Immature natural killer cell (primary cell): ENCODE results near the gene PTPRG. TPM values are rescaled to one million over a fixed set of nuclear protein-coding genes. Genes with fewer than 3 reads are reported as not detected.
A peak's percentile ranks its signal among the peaks of the same experiment; 100 is the strongest.

Experiments used
- DNase-seq, 3 donors: peaks; one replicate each; pipeline ENCODE4 v3.0.0; 2022; ENCODE audit warnings: mixed read lengths in 1 of 3
- H3K27ac Mint-ChIP-seq, 6 donors: one replicate each; pipeline ENCODE4 v1.8.0; 2020; ENCODE audit warnings: mixed read lengths in 6 of 6, mild to moderate bottlenecking in 5 of 6, inconsistent platforms in 4 of 6, moderate library complexity in 3 of 6
- H3K27me3 Mint-ChIP-seq, 3 donors: one replicate each; pipeline ENCODE4 v1.8.0; 2020 to 2021; ENCODE audit warnings: low read depth in 3 of 3, mild to moderate bottlenecking in 3 of 3, mixed read lengths in 3 of 3, moderate library complexity in 3 of 3, inconsistent platforms in 1 of 3
- H3K36me3 Mint-ChIP-seq, 3 donors: one replicate each; pipeline ENCODE4 v1.8.0; 2020; ENCODE audit warnings: mixed read lengths in 3 of 3, inconsistent platforms in 2 of 3, mild to moderate bottlenecking in 2 of 3
- H3K4me1 Mint-ChIP-seq, 2 donors: one replicate each; pipeline ENCODE4 v1.8.0; 2020; ENCODE audit warnings: inconsistent platforms in 2 of 2, mild to moderate bottlenecking in 2 of 2, mixed read lengths in 2 of 2, moderate library complexity in 1 of 2
- H3K4me3 Mint-ChIP-seq, 5 donors: one replicate each; pipeline ENCODE4 v1.8.0; 2020; ENCODE audit warnings: mild to moderate bottlenecking in 5 of 5, mixed read lengths in 5 of 5, inconsistent platforms in 3 of 5, moderate library complexity in 3 of 5
- H3K9me3 Mint-ChIP-seq, 6 donors: one replicate each; pipeline ENCODE4 v1.8.0; 2020; ENCODE audit warnings: mild to moderate bottlenecking in 6 of 6, mixed read lengths in 6 of 6, inconsistent platforms in 4 of 6, moderate library complexity in 3 of 6
- polyA plus RNA-seq, 3 donors: library from polyadenylated mRNA; unstranded; fragments of 300-500 nt; fragmentation: Illumina TruSeq; gene quantifications; one replicate each; pipeline ENCODE4 v1.2.3, GENCODE V29; 2021

The PTPRG gene
- polyA plus RNA-seq, 3 donors from 2014 or later, result 0.13 TPM; not detected in 2

DNA sequence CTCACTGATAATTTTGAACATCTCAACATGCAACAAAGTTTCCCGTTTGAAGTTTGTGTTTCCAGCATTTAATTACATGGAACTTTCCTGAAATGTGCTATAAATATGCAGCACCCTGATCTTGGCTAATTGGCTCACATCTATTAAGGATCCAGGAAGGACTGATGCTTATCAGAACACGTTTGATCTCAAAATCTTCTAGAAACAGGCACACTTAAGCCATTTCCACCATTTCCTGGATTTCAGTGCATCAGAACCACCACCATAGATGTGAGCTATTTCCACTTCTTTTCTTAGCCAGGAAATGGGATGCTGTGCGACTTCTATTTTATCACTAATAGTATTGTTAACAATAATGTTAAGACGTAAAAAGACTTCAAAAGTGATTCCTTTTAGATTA lies 583.1 kb downstream of the PTPRG start:
- Mint-ChIP-seq H3K27ac (no peak overlapping the region), H3K9me3 (peaks cover 0 to 6% (median 2%) of the 10 kb centered on the region in 6 donors), H3K4me3 (no peak overlapping the region), H3K27me3 (peaks cover 0 to 5% (median 2%) of the 10 kb centered on the region in 3 donors), H3K4me1 (peaks cover 2 to 12% of the 10 kb centered on the region in 2 donors), H3K36me3 (no peaks in the 10 kb centered on the region)
- no peak for DNase-seq

GRCh38 chr3:62145086-62145757 lies 583.9 kb downstream of the PTPRG start:
- no peak overlapping the region for H3K27ac Mint-ChIP-seq
- H3K4me1 Mint-ChIP-seq, result peaks cover 2 to 12% of the 10 kb centered on the region in 2 donors
- H3K36me3 Mint-ChIP-seq, result no peaks in the 10 kb centered on the region
- H3K27me3 Mint-ChIP-seq, result peaks cover 0 to 2% (median 0%) of the 10 kb centered on the region in 3 donors
- H3K4me3 Mint-ChIP-seq, result peak overlapping the region in 1 of 5 donors; percentile 17
- DNase-seq, result no peak
- H3K9me3 Mint-ChIP-seq, result peaks cover 0 to 7% (median 4%) of the 10 kb centered on the region in 6 donors

GRCh38 chr3:62149539-62149938 lies 588.2 kb downstream of the PTPRG start:
- Mint-ChIP-seq H3K27me3 (peaks cover 0 to 2% (median 2%) of the 10 kb centered on the region in 3 donors), H3K9me3 (peaks cover 0 to 11% (median 3%) of the 10 kb centered on the region in 6 donors), H3K4me1 (peaks cover 0 to 11% of the 10 kb centered on the region in 2 donors), H3K36me3 (no peaks in the 10 kb centered on the region), H3K4me3 (no peak overlapping the region), H3K27ac (no peak overlapping the region)
- DNase-seq, result no peak

- DNase-seq, result no peak
- H3K27me3 Mint-ChIP-seq, result peaks cover 0 to 2% (median 2%) of the 10 kb centered on the region in 3 donors
- H3K36me3 Mint-ChIP-seq, result no peaks in the 10 kb centered on the region
- H3K27ac Mint-ChIP-seq, result no peak overlapping the region
- no peak overlapping the region for H3K4me3 Mint-ChIP-seq
- peaks cover 0 to 11% (median 3%) of the 10 kb centered on the region in 6 donors for H3K9me3 Mint-ChIP-seq
- peaks cover 0 to 7% of the 10 kb centered on the region in 2 donors for H3K4me1 Mint-ChIP-seq
Observed at GRCh38 chr3:62149962-62150361, 588.6 kb downstream of the PTPRG start.

- Mint-ChIP-seq H3K9me3 (peaks cover 0 to 11% (median 4%) of the 10 kb centered on the region in 6 donors), H3K27ac (no peak overlapping the region), H3K4me1 (no peaks in the 10 kb centered on the region), H3K36me3 (no peaks in the 10 kb centered on the region), H3K4me3 (no peak overlapping the region), H3K27me3 (peaks cover 0 to 2% (median 2%) of the 10 kb centered on the region in 3 donors)
- no peak for DNase-seq
Observed at GRCh38 chr3:62151591-62151990, 590.2 kb downstream of the PTPRG start.

DNA sequence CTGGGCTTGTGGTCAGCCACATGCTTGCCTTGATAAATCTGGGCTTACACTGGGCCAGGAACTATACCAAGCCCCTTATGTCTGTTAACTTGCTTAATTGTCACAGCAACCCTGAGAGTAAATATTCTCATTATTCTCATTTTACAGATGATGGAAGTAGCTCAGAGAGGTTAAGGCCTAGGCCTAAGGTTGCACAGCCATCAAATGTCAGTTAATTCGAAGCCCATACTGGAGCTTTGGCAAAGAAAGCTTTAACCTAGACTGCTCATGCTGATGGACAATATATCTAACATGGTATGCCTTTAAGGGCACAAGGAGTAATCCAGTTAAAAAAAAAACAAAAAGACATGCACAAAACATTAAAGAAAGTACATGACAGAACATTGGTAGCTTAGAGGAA lies 591.9 kb downstream of the PTPRG start:
- no peaks in the 10 kb centered on the region for H3K4me1 Mint-ChIP-seq
- DNase-seq, result no peak
- H3K9me3 Mint-ChIP-seq, result peaks cover 0 to 11% (median 4%) of the 10 kb centered on the region in 6 donors
- no peak overlapping the region for H3K4me3 Mint-ChIP-seq
- H3K36me3 Mint-ChIP-seq, result no peaks in the 10 kb centered on the region
- H3K27me3 Mint-ChIP-seq, result peaks cover 0 to 2% (median 2%) of the 10 kb centered on the region in 3 donors
- H3K27ac Mint-ChIP-seq, result no peak overlapping the region

- no peaks in the 10 kb centered on the region for H3K4me1 Mint-ChIP-seq
- H3K27me3 Mint-ChIP-seq, result peaks cover 0 to 2% (median 2%) of the 10 kb centered on the region in 3 donors
- H3K4me3 Mint-ChIP-seq, result no peak overlapping the region
- DNase-seq, result no peak
- no peak overlapping the region for H3K27ac Mint-ChIP-seq
- no peaks in the 10 kb centered on the region for H3K36me3 Mint-ChIP-seq
- H3K9me3 Mint-ChIP-seq, result peaks cover 0 to 11% (median 3%) of the 10 kb centered on the region in 6 donors
Observed at GRCh38 chr3:62154457-62155148, 593.2 kb downstream of the PTPRG start.

DNA sequence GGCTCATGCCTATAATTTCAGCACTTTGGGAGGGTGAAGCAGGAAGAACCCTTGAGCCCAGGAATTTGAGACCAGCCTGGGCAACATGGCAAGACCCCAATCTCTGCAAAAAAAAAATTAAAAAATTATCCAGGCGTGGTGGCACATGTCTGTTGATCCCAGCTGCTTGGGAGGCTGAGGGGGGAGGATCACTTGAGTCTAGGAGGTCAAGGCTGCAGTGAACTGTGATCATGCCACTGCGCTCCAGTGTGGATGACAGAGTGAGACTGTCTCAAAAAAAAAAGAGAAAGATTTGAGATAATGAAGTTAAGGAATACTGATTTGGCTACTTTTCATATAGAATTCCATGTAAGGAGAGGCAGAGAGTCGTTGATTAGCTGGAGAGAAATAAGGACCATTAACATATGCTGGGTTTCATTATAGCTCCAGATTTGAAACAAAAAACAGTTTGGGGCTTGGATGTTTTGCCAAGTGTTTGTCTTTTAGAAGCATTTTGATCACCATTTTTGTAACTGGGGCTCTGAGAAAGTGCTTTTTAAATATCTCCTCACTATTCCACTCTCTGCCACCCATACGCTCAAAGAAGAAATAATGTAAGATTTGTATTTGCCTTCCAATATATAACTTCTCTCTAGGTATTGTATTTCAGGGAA lies 597.8 kb downstream of the PTPRG start:
- H3K36me3 Mint-ChIP-seq, result no peaks in the 10 kb centered on the region
- no peak for DNase-seq
- no peak overlapping the region for H3K27ac Mint-ChIP-seq
- H3K27me3 Mint-ChIP-seq, result peaks cover 0 to 2% (median 2%) of the 10 kb centered on the region in 3 donors
- H3K4me3 Mint-ChIP-seq, result no peak overlapping the region
- H3K4me1 Mint-ChIP-seq, result no peaks in the 10 kb centered on the region
- peaks cover 0 to 4% (median 0%) of the 10 kb centered on the region in 6 donors for H3K9me3 Mint-ChIP-seq

DNA sequence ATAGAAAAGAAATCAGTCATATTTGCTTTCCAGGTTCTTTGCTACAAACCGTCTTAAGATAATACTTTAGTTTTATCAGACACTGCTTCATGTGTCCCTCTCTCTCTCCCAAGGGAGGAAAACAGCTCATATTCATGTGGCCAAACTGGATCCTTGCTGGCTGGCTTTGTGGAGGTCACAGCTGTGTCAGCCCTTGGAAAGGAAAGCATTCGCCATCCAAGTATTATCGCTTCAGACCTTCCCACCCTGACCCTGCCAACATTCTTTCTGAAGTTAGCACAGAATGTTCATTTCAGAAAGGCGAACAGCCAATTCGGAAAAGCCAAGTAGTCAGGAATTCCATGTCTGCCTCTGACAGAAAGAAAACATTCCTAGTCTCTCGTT lies 598.3 kb downstream of the PTPRG start:
- Mint-ChIP-seq H3K27ac (no peak overlapping the region), H3K4me1 (no peaks in the 10 kb centered on the region), H3K9me3 (peaks cover 0 to 2% (median 0%) of the 10 kb centered on the region in 6 donors), H3K4me3 (no peak overlapping the region), H3K36me3 (no peaks in the 10 kb centered on the region), H3K27me3 (peaks cover 0 to 2% (median 0%) of the 10 kb centered on the region in 3 donors)
- DNase-seq, result no peak

- no peak overlapping the region for H3K4me3 Mint-ChIP-seq
- H3K27ac Mint-ChIP-seq, result no peak overlapping the region
- DNase-seq, result no peak
- peaks cover 0 to 2% (median 0%) of the 10 kb centered on the region in 6 donors for H3K9me3 Mint-ChIP-seq
- peaks cover 0 to 2% (median 0%) of the 10 kb centered on the region in 3 donors for H3K27me3 Mint-ChIP-seq
- H3K36me3 Mint-ChIP-seq, result no peaks in the 10 kb centered on the region
- H3K4me1 Mint-ChIP-seq, result no peaks in the 10 kb centered on the region
Observed at GRCh38 chr3:62161371-62161770, 600.0 kb downstream of the PTPRG start.

- no peak for DNase-seq
- Mint-ChIP-seq H3K4me3 (no peak overlapping the region), H3K27me3 (no peaks in the 10 kb centered on the region), H3K4me1 (peaks cover 0 to 2% of the 10 kb centered on the region in 2 donors), H3K27ac (no peak overlapping the region), H3K9me3 (peaks cover 0 to 2% (median 0%) of the 10 kb centered on the region in 6 donors), H3K36me3 (no peaks in the 10 kb centered on the region)
Observed at GRCh38 chr3:62164196-62164595, 602.8 kb downstream of the PTPRG start.

DNA sequence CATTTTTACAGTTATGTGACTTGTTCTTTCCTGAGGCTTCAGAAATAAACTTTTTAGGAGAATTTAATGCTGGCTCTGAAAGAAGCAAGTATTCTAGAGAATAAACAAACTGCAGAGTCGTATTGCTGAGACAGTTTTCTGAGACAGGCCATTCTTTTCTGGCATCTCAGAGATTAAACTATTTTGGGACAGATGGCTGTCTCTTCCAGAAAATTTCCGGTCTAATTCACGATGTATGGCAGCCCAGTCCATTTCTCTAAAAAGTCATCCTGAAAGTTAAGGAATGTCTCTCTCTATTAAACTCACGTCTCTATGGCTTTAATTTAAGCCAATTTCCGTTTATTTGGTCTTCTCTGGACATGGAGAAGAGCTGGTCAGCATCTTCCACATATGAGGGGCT lies 603.4 kb downstream of the PTPRG start:
- no peak overlapping the region for H3K27ac Mint-ChIP-seq
- no peaks in the 10 kb centered on the region for H3K27me3 Mint-ChIP-seq
- no peaks in the 10 kb centered on the region for H3K36me3 Mint-ChIP-seq
- H3K9me3 Mint-ChIP-seq, result peaks cover 0 to 2% (median 0%) of the 10 kb centered on the region in 6 donors
- H3K4me1 Mint-ChIP-seq, result peaks cover 3% of the 10 kb centered on the region in 2 donors
- H3K4me3 Mint-ChIP-seq, result no peak overlapping the region
- no peak for DNase-seq

DNA sequence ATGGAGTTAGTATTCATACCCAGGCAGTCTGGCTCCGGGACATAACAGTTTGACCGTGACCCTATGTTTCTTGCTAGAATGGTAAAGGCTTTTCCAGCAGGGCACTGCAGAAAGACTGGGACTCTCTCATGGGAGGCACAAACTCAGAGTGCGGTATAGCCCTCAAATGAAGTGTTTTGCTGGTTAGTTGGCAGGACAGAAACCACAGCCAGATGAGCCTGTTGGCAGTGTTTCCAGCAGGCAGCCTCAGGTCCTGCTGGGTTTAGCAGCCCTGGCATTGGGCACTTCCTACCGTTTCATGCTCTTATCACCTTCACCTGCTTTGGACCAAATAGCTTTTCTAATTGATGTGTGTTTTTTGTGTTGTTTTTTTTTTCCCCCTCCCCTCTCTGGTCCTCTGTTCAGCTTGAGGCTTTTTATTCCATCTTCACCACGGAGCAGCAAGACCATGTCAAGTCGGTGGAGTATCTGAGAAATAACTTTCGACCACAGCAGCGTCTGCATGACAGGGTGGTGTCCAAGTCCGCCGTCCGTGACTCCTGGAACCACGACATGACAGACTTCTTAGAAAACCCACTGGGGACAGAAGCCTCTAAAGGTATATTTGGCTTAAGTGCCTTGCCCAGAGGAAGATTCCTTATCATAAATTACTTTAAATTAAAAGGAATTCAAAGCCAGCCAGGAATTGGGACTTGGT lies 606.3 kb downstream of the PTPRG start:
- peaks cover 0 to 2% (median 0%) of the 10 kb centered on the region in 6 donors for H3K9me3 Mint-ChIP-seq
- H3K27ac Mint-ChIP-seq, result peak overlapping the region in 1 of 6 donors; percentile 28
- peaks cover 0 to 1% (median 0%) of the 10 kb centered on the region in 3 donors for H3K27me3 Mint-ChIP-seq
- no peak for DNase-seq
- no peaks in the 10 kb centered on the region for H3K36me3 Mint-ChIP-seq
- peaks cover 6 to 8% of the 10 kb centered on the region in 2 donors for H3K4me1 Mint-ChIP-seq
- H3K4me3 Mint-ChIP-seq, result peak overlapping the region in 1 of 5 donors; percentile 61
